ENCODE results near the gene SYNPR. TPM values are rescaled to one million over a fixed set of nuclear protein-coding genes. Genes with fewer than 3 reads are reported as not detected.

SYNPR gene
- total RNA-seq, 6 experiments from 2014 or later = not detected

GRCh38 chr3:63523100-63523499, 245.0 kb downstream of the SYNPR start:
- H3K4me1 Mint-ChIP-seq (ENCODE audit: low read depth) = no peaks in the 10 kb centered on the region
- TF ChIP-seq, protein P1, sequence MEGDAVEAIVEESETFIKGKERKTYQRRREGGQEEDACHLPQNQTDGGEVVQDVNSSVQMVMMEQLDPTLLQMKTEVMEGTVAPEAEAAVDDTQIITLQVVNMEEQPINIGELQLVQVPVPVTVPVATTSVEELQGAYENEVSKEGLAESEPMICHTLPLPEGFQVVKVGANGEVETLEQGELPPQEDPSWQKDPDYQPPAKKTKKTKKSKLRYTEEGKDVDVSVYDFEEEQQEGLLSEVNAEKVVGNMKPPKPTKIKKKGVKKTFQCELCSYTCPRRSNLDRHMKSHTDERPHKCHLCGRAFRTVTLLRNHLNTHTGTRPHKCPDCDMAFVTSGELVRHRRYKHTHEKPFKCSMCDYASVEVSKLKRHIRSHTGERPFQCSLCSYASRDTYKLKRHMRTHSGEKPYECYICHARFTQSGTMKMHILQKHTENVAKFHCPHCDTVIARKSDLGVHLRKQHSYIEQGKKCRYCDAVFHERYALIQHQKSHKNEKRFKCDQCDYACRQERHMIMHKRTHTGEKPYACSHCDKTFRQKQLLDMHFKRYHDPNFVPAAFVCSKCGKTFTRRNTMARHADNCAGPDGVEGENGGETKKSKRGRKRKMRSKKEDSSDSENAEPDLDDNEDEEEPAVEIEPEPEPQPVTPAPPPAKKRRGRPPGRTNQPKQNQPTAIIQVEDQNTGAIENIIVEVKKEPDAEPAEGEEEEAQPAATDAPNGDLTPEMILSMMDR (IDR thresholded peaks at IDR 0.05) = no peak
- peaks cover 6% of the 10 kb centered on the region for H3K27me3 Mint-ChIP-seq (ENCODE audit: insufficient read depth)
- no peaks in the 10 kb centered on the region for H3K9me3 Mint-ChIP-seq
- DNase-seq = no peak
- no peak overlapping the region for H3K27ac Mint-ChIP-seq
- no peak overlapping the region for H3K4me3 Mint-ChIP-seq
- H3K36me3 Mint-ChIP-seq (ENCODE audit: low read depth) = no peaks in the 10 kb centered on the region

DNA sequence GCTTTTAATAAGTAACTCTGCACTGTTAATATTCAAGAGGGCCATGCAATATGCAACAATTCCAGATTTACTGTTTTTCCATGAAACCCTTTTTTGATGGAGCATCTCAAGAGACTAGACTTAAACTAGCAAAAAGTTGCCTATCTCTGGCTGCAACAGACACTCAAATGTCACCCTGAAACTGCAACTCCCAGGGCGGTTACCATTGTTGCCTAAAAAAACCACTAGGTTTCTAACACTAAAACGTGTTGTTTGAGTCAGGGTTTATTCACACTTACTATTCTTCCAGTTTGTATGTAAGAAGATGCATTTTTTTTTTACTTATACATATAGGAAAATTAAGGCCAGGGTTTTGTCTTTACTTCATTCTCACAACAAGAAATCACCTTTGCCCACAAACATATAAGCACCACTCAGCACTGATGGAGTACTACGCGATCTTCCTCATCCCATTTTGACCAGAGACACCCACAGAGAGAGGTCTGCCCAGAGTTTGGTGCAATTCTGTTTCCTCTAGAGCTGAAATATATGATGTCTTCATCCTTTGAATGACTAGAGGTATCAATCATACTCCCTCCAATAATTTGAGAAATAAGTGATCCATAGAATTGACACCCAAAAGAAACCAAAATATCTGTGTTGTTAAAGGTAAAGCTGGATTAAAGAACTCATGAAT, 250.4 kb downstream of the SYNPR start:
- TF ChIP-seq, protein P1 (IDR thresholded peaks at IDR 0.05) = no peak
- Mint-ChIP-seq H3K9me3 (no peaks in the 10 kb centered on the region), H3K36me3 (ENCODE audit: low read depth) (no peaks in the 10 kb centered on the region), H3K4me3 (no peak overlapping the region), H3K4me1 (ENCODE audit: low read depth) (no peaks in the 10 kb centered on the region), H3K27me3 (ENCODE audit: insufficient read depth) (peaks cover 6% of the 10 kb centered on the region), H3K27ac (no peak overlapping the region)
- no peak for DNase-seq

DNA sequence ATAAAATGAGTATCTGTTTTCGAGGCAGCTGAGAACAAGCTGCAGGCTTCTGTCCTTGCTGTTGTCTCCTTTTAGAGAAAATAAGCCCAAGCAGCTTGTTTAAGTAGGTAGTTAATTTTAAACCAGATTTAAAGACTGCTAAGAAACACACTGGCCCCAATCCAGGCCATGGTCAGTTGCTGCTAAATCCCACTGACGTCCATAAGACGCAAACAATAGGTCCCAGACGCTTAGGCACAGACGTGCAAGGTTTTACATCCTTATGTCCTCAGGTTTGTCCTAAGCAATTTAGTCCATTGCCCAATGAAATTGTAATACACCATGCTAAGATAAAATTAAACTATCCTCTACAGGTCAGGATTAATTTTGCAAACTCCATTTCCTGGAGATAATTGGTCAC, 254.4 kb downstream of the SYNPR start:
- Mint-ChIP-seq H3K9me3 (no peaks in the 10 kb centered on the region), H3K27me3 (ENCODE audit: insufficient read depth) (peaks cover under 1% of the 10 kb centered on the region; the same call in 1 of the 2 replicates), H3K4me1 (ENCODE audit: low read depth) (no peaks in the 10 kb centered on the region), H3K4me3 (no peak overlapping the region), H3K36me3 (ENCODE audit: low read depth) (no peaks in the 10 kb centered on the region), H3K27ac (no peak overlapping the region)
- DNase-seq = no peak
- TF ChIP-seq, protein P1 (IDR thresholded peaks at IDR 0.05) = no peak

GRCh38 chr3:63538919-63539318, 260.8 kb downstream of the SYNPR start:
- Mint-ChIP-seq H3K4me1 (ENCODE audit: low read depth) (no peaks in the 10 kb centered on the region), H3K9me3 (no peaks in the 10 kb centered on the region), H3K4me3 (no peak overlapping the region), H3K27ac (no peak overlapping the region), H3K36me3 (ENCODE audit: low read depth) (no peaks in the 10 kb centered on the region), H3K27me3 (ENCODE audit: insufficient read depth) (no peaks in the 10 kb centered on the region; the same call in none of the 2 replicates)
- no peak for DNase-seq
- TF ChIP-seq, protein P1 (IDR thresholded peaks at IDR 0.05) = no peak

DNA sequence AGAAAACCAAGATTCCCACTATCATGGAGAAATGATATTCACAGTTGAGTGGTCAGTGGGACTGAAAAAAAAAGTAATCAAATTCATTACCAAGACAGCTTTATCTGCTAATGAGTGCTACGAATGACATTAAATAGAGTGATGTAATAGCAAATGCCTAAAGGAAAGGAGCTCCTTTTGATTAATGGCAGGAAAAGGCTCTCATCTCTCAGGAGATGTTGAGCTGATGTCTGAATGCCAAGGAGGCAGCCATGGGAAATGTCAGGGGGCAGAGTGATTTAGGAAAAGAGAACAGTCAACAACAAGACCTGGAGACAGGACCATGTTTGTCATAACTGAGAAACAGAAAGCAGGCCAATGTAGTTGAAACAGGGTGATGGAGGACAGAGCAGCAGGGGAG, 277.7 kb downstream of the SYNPR start:
- Mint-ChIP-seq H3K36me3 (ENCODE audit: low read depth) (no peaks in the 10 kb centered on the region), H3K4me3 (no peak overlapping the region), H3K27ac (no peak overlapping the region), H3K4me1 (ENCODE audit: low read depth) (no peaks in the 10 kb centered on the region), H3K9me3 (no peaks in the 10 kb centered on the region), H3K27me3 (ENCODE audit: insufficient read depth) (peaks cover 3% of the 10 kb centered on the region; the same call in 1 of the 2 replicates)
- TF ChIP-seq, protein P1 (IDR thresholded peaks at IDR 0.05) = no peak
- no peak for DNase-seq
